ENCODE measurements around the gene TLE4.

TLE4 gene

DNA sequence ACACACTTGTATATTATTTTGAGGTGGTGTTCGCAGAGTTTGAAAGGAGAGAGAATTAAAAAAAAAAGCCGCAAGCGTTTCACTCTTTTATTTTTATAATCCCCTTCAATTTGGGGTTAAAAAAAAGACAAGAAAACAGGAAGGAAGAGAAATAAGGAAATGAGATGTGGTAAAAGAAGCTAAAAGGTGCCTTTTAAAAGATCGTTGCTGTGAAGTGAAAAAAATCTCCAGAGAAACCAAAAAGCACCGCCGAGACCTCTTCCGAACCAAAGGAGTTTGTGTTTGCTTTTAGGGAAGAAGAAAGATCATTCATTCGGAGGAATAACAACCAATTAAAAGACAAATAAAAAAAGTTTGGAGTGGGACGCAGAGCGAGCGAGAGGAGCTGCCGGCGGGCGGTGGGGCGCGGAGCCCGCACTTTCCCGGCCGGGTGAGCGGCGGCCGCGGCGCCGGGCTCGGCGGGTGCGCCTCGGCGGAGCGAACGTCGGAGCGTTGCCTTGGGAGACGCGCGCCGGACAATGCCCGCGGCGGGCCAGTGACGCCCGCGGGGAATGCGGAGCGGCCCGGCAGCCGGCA is 355 bp downstream of the TLE4 start:
- no peak for DNase-seq

DNA sequence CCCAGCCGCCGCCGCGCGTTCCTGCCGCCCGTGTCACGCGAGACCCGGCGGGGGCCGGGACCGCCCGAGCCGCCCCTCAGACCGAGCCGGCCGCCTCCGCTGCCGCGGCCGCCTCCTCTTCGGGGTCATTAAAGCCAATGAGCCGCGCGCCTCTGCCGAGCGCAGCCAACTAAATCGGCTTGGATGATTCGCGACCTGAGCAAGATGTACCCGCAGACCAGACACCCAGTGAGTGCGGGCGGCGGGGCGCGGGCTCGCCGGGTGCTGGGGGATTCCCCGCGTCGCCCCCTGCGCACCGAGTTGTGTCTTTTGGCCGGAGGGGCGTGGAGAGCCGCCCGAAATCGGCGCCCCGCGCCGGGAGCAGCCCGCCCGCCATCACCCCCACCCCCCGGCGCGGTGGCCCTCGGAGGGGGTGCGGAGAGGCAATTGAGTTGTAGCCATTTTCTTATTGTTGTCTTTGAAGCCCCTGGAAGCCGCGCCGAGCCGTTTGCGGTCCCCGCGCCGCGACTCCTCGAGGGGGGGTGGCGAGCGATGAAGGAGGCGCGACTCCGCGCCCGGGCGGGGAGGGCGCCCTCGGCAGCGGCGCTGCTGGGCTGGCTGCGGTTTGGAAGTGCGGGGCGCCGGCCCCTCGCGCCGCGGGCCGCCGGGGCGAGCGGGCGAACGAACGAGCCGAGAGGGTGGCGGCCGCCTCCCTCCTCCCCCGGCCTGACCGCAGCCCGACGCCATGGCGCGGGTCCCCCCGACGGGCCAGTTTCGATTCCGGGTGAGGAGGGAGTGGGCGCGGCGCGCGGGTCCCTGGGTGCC is 1.0 kb downstream of the TLE4 start:
- DNase-seq, result peak; percentile 21

DNA sequence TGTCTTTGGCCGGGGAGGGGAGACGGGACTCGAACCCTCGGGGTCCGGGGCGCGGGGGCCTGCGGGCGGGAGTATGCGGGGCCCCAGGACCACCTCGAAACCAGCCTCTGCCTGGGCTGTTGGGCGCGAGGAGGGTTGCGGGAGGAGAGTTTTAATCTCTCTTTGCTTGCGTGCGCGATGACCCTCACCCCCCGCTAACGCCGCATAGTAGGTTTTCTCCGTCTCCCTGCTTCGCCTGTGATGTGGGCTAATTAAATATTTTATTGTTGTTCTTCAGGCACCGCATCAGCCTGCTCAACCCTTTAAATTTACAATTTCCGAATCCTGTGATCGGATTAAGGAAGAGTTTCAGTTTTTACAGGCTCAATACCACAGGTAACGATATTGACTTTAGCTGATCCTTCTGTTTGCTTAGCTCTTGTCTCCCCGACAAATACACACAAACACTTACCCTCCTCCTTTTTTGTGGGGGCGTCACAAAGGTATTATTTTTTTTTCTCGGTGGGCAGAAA is 1.7 kb downstream of the TLE4 start:
- DNase-seq, result peak; percentile 42

DNA sequence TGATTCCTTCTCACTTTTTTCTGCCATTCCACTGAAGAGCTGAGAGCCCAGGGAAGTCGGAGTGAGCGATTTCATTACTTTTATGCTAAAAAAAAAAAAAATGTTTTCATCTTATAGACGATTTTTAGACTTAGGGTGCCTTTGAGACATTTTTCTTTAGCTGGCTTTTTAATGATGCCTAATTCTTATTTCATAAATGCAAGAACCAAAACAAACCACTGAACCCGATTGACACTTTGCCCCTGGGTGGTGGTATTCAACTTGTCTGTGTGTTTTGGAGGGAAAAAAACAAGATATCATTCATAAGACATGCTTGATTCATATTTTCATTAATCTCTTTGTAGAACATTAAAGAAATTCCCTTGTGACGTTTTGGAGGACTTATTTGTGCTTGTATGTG is 2.4 kb downstream of the TLE4 start:
- no peak for DNase-seq

DNA sequence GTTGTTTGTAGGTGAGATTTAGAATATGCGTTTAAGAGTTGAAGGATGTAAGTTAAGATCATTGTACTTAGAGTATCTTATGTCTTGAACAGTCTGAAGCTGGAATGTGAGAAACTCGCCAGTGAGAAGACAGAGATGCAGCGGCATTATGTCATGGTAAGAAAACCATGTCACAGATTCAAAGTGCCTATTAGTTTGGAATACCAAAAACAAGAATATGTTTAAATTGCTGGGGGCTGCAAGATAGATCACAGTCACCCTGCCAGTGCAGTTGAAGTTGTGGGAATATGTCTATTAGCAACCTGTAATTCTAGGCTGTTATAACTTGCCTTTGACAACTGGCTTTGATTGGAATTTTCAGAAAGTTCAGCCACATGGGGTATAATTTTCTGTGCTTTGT is 3.0 kb downstream of the TLE4 start:
- no peak for DNase-seq

DNA sequence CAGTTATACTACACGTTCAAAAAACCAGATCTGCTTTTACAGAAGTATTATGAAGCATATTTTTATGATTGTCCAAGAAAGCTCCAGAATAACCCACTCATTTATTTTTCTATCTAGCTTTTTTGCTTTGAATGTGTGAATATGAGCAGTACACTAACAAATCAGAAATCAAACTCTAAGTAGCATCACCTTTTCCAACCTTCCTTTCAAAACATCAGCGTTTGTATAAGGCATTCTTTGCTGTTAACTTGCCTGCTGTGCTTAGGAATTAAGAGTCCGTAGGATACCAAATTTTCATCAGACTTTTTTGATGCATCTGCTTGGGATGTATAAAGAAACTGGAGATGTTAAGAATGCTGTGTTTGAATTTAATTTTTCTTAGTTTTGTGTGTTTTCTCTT is 3.8 kb downstream of the TLE4 start:
- DNase-seq, result no peak

DNA sequence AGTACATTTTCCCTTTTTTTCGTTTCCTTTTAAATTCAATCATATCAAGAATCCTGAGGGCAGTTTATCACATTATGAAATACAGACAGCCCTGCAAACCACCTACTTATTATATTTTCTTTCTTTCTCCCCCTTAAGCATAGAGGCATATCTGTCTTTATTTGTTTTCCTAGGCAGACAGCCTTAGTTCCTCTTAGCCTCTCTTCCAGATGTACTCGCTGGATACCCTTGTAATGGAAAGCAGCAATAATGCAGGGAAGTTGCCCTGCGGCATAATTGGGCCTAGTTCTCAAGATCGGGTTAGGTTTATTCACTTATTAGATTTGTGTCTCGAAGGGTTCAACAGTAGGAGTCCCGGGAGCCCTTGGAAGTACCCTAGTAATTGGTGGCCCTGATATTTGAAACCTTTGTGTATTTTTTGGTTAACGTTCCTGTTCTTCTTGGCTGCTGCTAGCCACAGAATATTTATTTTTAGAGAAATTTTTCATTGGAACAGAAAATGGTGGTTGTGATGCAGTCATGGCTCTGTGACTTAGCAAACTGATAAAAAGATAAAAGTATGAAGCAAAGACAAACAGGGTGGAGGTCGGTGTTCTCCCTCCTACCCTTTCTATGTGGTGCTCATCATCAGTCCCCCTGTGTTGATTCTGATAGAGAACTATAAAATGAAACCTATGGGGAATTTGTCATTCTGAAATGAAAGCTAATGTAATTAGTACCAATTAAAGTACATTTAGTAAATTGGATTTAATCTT is 6.4 kb downstream of the TLE4 start:
- no peak for DNase-seq

DNA sequence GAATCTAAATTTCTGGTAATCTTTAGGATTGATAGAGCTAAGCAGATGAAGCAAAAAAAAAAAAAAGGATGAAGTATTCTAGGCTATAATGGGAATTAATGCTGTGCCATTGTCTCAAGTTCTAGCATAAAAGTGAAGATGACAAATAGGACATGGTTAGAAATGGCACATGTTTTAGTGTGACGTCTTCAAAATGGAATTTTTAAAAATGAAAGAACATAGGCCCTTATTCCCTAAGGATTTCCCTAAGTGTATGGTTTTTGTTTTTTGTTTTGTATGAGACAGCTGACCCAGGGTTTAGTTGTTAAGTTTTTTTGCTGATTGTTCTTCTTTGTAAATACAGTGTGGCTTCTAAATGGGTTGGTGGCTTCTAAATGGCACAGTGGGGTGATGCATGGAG is 7.1 kb downstream of the TLE4 start:
- DNase-seq, result no peak

DNA sequence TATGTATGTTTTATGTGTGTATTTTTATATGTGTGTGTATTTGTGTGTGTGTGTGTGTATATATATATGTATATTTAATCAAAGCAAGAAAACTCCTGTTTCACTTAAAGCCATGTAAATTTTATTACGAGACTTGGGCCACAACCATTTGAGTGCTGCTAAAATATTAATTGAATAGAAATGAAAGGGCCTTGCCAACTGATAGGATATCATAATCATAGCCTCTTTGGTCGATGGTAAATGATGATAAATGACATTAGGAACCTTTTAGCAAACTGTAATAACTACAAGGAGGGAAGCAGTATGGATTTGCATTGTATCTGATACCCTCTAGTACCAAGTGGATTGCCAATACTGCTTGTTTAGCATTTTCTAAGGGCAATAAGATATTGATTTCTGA is 7.9 kb downstream of the TLE4 start:
- no peak for DNase-seq

DNA sequence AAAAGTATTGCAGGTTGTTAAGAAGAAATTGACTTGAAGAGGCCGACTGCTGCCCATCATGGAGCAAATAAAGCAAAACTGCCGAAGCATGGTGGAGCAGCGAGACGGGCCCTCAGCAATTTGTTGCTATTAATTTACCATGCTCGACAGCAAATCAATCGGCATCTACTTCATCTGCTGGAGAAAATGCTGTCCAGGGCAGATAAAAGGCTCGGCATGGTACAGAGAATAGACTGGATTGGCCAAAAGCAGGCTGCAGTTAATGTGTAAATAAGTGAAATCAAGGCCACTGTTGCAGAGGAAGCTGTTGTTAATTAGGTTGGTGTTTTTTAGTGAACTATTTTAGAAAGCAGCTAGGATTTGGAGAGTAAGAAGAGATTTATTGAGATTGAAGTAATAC is 8.3 kb downstream of the TLE4 start:
- no peak for DNase-seq

DNA sequence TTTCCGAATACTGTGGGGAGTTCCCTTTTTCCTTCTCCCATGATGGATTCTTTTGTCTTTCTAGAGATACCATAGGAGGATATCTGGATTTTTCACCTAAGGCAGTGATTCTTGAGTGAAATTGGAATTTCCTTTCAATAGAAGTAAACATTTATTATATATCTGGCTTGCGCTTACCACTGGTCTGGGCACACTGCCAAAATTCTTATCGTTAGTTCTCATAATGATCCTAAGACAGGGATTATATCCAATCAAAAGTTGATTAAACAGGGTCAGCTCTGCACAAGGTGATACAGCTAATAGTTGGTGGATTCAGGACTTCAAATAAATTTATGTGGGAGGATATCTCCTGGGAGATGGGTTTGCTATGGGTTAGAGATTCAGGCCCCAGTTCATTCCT is 9.6 kb downstream of the TLE4 start:
- DNase-seq, result no peak

DNA sequence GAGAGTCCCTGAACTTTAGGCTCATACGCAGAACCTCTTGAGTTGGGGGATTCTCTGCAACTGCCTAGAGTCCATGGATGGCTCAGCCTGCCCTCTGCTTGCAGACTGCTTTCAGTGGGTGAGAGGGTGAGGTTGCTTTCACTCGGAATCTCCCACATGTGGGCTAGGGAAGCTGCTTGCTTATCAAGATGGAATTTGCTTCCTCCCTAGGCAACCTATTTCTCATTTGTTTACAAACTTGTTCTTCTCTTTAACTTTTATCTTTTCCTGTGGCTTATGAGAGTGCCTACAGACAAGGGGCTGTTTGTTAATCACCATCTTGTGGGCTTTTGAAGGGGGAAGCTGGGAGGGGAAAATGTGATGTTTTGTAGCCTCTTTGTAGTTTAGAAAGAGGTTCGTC is 10.0 kb downstream of the TLE4 start:
- no peak for DNase-seq

DNA sequence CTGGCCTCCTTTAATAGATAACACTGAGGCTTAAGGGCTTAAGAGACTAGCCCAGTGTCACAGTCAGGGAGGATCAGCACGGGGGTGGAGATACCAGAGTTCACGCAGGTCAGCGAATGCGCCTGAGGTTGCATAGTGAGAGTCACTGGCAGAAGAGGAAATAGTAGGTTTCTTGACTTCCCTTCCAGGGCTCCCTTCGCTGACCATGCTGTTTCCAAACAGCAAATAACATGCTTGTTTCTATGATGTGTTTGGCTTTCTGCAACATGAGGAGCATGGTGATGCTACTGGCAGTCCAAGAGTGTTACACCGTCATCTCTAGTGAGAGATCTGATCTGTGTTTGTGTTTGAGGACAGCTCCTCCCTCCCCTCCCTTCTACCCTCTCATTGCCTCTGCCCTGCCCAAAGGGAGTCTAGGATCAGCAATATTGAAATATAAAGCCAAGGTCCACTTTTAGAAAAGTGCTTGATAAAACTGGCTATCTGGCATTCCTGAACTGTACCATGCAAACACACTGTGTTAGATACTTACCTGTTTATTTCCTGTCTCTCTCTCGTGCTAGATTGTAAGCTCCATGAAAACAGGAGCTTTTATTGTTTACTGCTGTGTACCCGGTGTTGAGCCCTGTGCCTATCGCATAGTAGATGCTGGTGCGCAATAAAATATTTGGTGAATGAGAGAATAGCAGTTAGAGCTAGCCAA is 12.3 kb downstream of the TLE4 start:
- DNase-seq, result no peak

DNA sequence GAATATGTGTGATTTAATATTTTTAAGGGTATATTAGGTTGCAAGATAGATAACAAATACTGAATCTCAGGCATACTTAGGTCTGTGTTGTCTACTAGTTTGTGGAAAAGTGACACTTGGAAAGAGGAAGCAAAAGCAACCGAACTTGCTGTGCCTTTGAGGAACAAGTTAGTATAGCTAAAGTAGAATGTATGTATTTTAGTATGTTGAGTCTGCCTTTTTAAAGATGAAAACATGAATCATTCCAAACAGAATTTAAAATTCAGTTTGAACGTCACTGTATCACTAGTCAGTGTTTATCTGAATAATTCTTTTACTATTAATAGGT is 12.9 kb downstream of the TLE4 start:
- DNase-seq, result no peak

DNA sequence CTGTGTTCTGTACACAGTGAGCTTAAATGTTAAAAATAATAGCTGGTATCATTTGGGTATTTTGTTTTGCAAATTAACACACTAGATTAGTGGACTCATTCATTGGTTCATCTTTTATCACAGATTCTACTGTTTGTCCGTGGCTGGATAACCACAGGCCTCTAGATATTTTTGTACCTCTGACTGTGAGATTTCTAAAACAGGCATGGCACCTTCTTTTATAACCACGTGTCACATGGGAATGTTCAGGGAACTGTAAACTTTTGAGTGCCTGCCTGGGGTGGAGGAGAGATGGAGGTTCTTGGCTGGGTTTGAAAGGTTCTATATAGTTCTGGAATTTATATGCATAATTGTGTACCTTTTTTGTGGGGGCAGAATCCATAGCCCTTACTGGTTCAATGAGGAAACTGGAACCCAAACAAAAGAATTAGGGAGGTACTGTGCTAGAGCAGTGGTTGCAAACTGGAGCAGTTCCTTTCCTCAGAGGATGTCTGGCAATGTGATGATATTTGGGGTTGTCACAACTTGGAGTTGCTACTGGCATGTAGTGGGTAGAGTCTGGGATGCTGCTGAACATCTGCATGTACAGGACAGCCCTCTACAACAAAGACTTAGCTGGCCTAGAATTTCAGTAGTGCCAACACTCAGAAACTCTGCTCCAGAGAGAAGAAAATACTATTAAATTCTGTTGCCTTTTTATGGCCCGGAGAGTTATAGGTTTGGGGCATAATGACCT is 16.9 kb downstream of the TLE4 start:
- no peak for DNase-seq

DNA sequence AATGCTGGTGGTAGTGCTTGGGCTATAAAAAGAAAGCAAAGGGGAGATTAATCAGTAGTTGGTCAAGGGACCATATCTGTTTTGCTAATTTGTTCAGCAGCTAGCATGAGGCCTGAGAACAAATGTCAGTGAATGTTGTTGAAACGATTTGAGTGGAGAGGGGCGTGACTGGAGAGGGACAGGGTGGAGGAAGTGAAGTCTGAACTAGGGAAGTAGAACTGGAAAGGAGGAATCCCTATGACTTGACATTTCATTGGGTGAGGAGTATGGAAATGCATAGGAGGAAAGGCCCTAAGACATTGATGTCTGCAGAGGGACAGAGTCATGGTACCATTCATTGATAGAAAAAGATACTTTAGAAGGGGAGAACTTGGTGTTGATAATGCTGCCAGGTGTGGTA is 19.7 kb downstream of the TLE4 start:
- no peak for DNase-seq

DNA sequence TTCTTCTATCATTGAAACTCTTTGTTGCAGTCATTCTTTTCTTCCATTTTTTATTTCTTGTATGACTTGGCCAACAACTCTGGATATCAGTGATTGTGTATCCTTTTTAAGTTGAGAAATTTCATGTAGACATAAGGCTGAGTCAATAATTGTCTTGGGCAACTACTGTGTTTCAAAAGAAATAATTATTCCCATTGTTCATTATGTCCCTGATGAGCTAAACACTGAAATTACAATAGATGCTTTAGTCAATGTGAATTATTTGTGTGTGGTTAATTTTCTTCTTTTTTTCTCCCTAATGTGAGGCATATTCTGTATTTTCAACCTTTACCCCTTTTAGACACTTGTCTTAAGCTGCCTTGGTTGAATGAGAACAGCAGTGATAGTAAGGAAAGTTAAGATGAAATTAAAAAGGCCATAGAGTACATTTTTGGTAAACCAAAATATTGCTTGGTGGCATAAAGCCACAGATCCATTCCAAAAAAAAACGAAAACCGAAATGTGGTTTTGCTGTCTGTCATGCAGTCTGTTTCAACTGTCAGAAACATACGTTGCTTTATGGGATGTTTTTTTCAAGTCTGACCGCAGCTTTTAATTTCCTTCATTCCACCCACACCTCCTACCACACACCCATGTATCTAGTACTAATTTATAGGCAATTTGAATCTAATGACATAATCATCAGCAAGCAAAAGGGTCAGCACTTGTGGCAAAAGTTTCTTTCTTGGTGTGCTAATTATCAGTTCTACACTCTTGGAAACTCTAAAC is 21.1 kb downstream of the TLE4 start:
- no peak for DNase-seq

DNA sequence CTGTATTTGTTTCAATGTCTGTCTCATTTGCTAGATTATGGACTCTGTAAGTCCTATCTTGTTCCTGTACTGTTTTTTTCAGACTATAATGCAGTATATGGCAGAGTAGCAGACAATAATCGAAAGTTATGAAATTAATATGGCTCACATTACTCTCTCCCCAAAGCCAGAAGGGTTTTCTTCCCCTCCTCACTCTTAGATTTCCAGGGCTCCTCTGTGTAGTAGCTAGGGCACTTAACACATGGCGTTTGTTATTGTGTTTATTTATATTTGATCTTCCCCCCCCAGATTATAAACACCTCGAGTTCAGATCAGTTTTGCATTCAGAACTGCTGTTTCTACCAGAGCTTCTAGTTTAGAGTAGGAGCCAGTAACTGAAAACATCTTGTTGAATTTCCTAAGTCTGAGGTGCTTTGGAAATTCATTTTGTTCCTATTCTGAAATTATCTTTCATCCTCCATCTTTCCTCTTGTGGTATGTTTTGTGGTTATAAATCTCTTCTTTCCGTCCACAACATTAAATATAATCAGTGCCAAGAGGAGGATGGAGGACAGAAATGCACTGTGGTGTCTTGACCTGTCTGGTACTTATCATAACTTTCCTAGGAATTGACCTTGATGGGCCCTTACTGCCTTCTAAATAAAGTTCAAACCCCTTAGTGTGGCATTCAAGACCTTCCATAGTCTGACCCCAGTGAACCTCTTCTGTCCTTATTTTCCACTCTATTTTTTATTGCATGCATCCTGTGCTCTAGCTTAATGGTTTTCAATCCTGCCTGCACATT is 27.0 kb downstream of the TLE4 start:
- DNase-seq, result no peak

DNA sequence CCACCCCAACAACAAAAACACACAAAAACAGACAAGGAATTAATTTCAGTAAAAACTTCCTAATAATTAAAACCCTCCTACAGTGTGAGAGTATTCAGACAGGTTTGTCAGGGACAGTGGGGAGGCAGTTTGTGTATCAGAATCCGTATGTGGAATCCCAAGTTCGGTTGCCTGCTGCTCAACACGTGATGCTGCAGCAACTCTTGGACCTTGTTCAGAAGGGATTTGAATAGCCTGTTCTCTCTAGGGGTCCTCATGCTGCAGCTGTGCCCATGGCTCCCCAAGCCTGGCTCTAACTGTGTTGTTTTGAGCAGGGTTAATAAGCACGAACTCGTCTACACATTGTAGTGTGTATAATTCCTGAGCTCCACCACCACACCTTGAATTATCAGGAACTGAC is 28.7 kb downstream of the TLE4 start:
- DNase-seq, result no peak

DNA sequence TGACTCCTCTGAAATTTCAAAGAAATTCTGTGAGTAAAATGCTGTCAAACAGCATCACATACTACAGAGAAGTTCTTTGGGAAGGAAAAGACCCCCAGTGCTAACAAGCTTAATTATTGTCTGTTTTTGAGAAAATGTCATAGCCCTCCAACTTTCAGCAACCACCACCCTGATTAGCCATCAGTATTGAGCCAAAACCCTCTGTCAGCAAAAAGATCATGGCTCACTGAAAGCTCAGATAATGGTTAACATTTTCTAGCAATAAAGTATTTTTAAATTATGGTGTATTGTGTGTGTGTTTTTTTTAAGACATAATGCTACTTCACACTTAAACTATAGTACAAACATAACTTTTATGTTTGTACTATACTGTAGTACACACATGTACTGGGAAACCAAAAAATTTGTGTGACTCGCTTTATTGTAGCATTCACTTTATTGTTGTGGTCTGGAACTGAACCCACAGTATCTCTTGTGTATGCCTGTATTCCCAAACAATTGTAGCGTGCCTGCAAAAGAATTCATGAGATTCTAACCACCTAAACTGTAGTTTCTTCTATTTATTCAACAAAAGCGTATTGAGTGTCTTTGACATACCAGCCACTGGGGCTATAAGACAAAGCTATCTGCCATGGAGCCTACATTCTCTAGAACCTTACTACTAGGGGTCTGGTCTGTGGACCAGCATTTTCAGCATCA is 31.6 kb downstream of the TLE4 start:
- no peak for DNase-seq

DNA sequence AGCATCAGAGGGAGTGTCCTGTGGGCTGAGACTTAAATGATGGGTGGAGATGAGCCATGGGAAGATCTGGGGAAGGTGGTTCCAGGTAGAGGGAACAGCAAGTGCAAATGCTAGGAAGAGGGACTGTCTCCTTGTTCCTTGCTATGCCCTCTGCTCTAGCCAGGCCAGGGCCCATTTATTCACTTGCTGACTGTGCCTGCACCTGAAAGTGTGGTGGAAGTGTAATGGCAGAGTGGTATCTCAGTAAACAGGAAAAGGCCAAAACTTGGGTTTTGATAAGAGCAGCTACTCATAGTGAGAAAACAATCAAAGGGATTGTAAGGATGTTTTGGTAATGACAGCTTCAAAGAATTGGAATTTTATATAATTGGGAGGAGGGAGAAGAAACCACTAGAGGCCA is 32.4 kb downstream of the TLE4 start:
- DNase-seq, result no peak

Data from NCI-H510A treated with DMSO at 0.1 percent for 48 hours (cell line).